GM12878 (cell line): Measurements from ENCODE around the gene RAI14. TPM values are rescaled to one million over a fixed set of nuclear protein-coding genes. Genes with fewer than 3 reads are reported as not detected.

Source experiments
- ATAC-seq: fragments of 200-7000 bp; cut with Tn5 transposase; 3 replicates; pipeline ENCODE4 v1.9.1; 2020; ENCODE audit warnings: mild to moderate bottlenecking, moderate library complexity
- BruUV-seq: library from RNA; stranded (reverse); fragments of 400-500 nt; replicated peaks from 2 replicates; lab custom pipeline; 2021; lab: Mats Ljungman, UMichigan
- CTCF ChIA-PET: fragments of 300-600 bp; sonication (Branson Sonifier 250); formaldehyde crosslinking; extraction: SDS; loops from one replicate; lab custom pipeline; 2021; ENCODE audit warnings: inconsistent platforms; lab: Yijun Ruan, JAX
- POLR2A ChIA-PET: fragments of 350-600 bp; formaldehyde crosslinking; extraction: SDS; loops from one replicate; lab custom pipeline; 2021; ENCODE audit warnings: inconsistent platforms; lab: Charles Lee
- RAD21 ChIA-PET: fragments of 300-600 bp; sonication (Branson Sonifier 250); formaldehyde crosslinking; loops from one replicate; lab custom pipeline; 2023; ENCODE audit warnings: antibody characterized with exemption; ENCODE audit not compliant: unreplicated experiment; lab: Charles Lee
- SMC1A ChIA-PET: fragments of 300-600 bp; sonication (Branson Sonifier 250); formaldehyde crosslinking; loops from one replicate; lab custom pipeline; 2023; ENCODE audit not compliant: unreplicated experiment, uncharacterized antibody; lab: Charles Lee
- DNase-seq: peaks from one replicate; pipeline ENCODE4 v3.0.0-alpha.2; 2011; ENCODE audit warnings: low read depth, low spot score
- FAIRE-seq: peaks from 3 replicates; lab custom pipeline; 2011; peaks lifted over from hg19 to GRCh38; lab: Jason Lieb, UNC
- H2AFZ ChIP-seq: 2 replicates; pipeline ENCODE4 v1.6.0; 2011; ENCODE audit warnings: low read depth, low read length, control low read depth; ENCODE audit not compliant: control insufficient read depth
- H3K27ac ChIP-seq: 2 replicates; pipeline ENCODE4 v1.5.1; 2011; ENCODE audit warnings: control low read depth; ENCODE audit not compliant: control insufficient read depth, insufficient read depth
- H3K27me3 ChIP-seq, 2 experiments: replicated peaks in 1 of 2; 2 replicates each; pipeline versions ENCODE4 v1.6.0 to v1.6.1; 2011; ENCODE audit warnings: low read length in 1 of 2; ENCODE audit not compliant: control insufficient read depth in 2 of 2, insufficient read depth in 2 of 2
- H3K36me3 ChIP-seq, 2 experiments: 2 replicates each; pipeline ENCODE4 v1.5.1; 2011; ENCODE audit warnings: low read length in 1 of 2; ENCODE audit not compliant: control insufficient read depth in 2 of 2, insufficient read depth in 2 of 2
- H3K4me1 ChIP-seq: 2 replicates; pipeline ENCODE4 v1.6.1; 2011; ENCODE audit warnings: mild to moderate bottlenecking, low read length, moderate library complexity, mixed read lengths; ENCODE audit not compliant: control insufficient read depth, insufficient read depth
- H3K4me2 ChIP-seq: 2 replicates; pipeline ENCODE4 v1.6.0; 2011; ENCODE audit warnings: control low read depth; ENCODE audit not compliant: control insufficient read depth, insufficient read depth
- H3K4me3 ChIP-seq: fragments of 200-600 bp; sonication (generic); 2 replicates; pipeline ENCODE4 v1.5.1; 2016
- H3K79me2 ChIP-seq: 2 replicates; pipeline ENCODE4 v1.6.0; 2011; ENCODE audit warnings: low read length; ENCODE audit not compliant: control insufficient read depth, insufficient read depth
- H3K9ac ChIP-seq: 2 replicates; pipeline ENCODE4 v1.8.0; 2011; ENCODE audit warnings: low read length, control low read depth, mixed read lengths; ENCODE audit not compliant: control insufficient read depth, insufficient read depth
- H3K9me3 ChIP-seq: replicated peaks from 3 replicates; pipeline ENCODE4 v1.5.1; 2011; ENCODE audit warnings: mild to moderate bottlenecking, low read length; ENCODE audit not compliant: control insufficient read depth, insufficient read depth
- H4K20me1 ChIP-seq: 2 replicates; pipeline ENCODE4 v1.6.0; 2011; ENCODE audit not compliant: control insufficient read depth, insufficient read depth
- ASH2L ChIP-seq: fragments of 300-600, 200-600 bp; sonication (generic); IDR thresholded peaks from 2 replicates; pipeline ENCODE4 v1.6.1; 2017; ENCODE audit warnings: low read depth, mild to moderate bottlenecking, borderline replicate concordance
- BMI1 ChIP-seq: fragments of 450-650 bp; IDR thresholded peaks from 2 replicates; pipeline ENCODE4 v1.6.1; 2016; ENCODE audit warnings: mild to moderate bottlenecking, moderate library complexity, borderline replicate concordance
- DPF2 ChIP-seq: fragments of 450-650 bp; IDR thresholded peaks from 2 replicates; pipeline ENCODE4 v1.6.1; 2017; ENCODE audit warnings: mild to moderate bottlenecking
- GABPA ChIP-seq: IDR thresholded peaks from 2 replicates; pipeline ENCODE4 v1.6.1; 2014; ENCODE audit warnings: antibody characterized with exemption, low read depth, mild to moderate bottlenecking, inconsistent platforms
- HDAC2 ChIP-seq: fragments of 200-600 bp; sonication (generic); IDR thresholded peaks from 2 replicates; pipeline ENCODE4 v1.6.1; 2017
- IKZF2 ChIP-seq, 2 experiments: fragments of 450-650 bp; IDR thresholded peaks; 2 replicates each; pipeline ENCODE4 v1.6.1; 2017; ENCODE audit warnings: mild to moderate bottlenecking in 2 of 2, moderate library complexity in 2 of 2
- PKNOX1 ChIP-seq: fragments of 450-650 bp; IDR thresholded peaks from 2 replicates; pipeline ENCODE4 v1.6.1; 2016; ENCODE audit warnings: mild to moderate bottlenecking
- POLR2AphosphoS5 ChIP-seq: IDR thresholded peaks from 2 replicates; pipeline ENCODE4 v1.6.1; 2011; ENCODE audit warnings: mild to moderate bottlenecking, low read length, inconsistent platforms
- TCF3 ChIP-seq: IDR thresholded peaks from 2 replicates; pipeline ENCODE4 v1.6.1; 2012; ENCODE audit warnings: low read depth, mild to moderate bottlenecking, low read length, borderline replicate concordance; ENCODE audit not compliant: insufficient read depth
- ZNF217 ChIP-seq: fragments of 450-650 bp; IDR thresholded peaks from 2 replicates; pipeline ENCODE4 v1.6.1; 2017; ENCODE audit warnings: antibody characterized with exemption, mild to moderate bottlenecking
- ZNF24 ChIP-seq: fragments of 450-650 bp; IDR thresholded peaks from 2 replicates; pipeline ENCODE4 v1.6.1; 2017; ENCODE audit warnings: antibody characterized with exemption, mild to moderate bottlenecking
- in situ Hi-C: fragments of 300-500 bp; cut with MboI; formaldehyde crosslinking; loops from 9 replicates; pipeline ENCODE4 v1.14.3; 2018; ENCODE audit warnings: mixed read lengths
- intact Hi-C: fragments of 100-400 bp; cut with micrococcal nuclease; formaldehyde crosslinking; loops from one replicate; pipeline ENCODE4 v1.14.2; 2022; ENCODE audit not compliant: unreplicated experiment
- polyA plus RNA-seq, 11 experiments: library from polyadenylated mRNA; depleted of rRNA in 4 of 11; unstranded in 6 of 11; stranded (reverse) in 5 of 11; fragments of >200 nt; fragmentation: Nextera tagmentation in 4 of 11; fragmentation: Illumina TruSeq in 1 of 11; extraction: Ambion mirVana in 4 of 11; extraction: Trizol in 1 of 11; gene quantifications; 1 replicate in 1 of 11; 2 replicates in 10 of 11; pipeline versions ENCODE4 v1.2.1 to v1.2.3, GENCODE V29; 2011 to 2016; ENCODE audit warnings: inconsistent platforms in 2 of 11, missing spikeins in 2 of 11, low read depth in 1 of 11
- total RNA-seq, 4 experiments: library from RNA; depleted of rRNA in 3 of 4; stranded (reverse); fragments of >200 nt in 3 of 4; fragmentation: Illumina TruSeq in 1 of 4; extraction: Trizol in 1 of 4; gene quantifications; 2 replicates each; pipeline versions ENCODE4 v1.2.1 to v1.2.3, GENCODE V29; 2013 to 2021
- TF ChIP-seq, protein P1 (sequence below): fragments of 450-650 bp; IDR thresholded peaks from 2 replicates; pipeline ENCODE4 v1.6.1; 2017; ENCODE audit warnings: mild to moderate bottlenecking, moderate library complexity
- TF ChIP-seq, protein P2 (sequence below): fragments of 450-650 bp; IDR thresholded peaks from 2 replicates; pipeline ENCODE4 v1.6.1; 2017; ENCODE audit warnings: mild to moderate bottlenecking

The RAI14 gene
- total and polyA plus RNA-seq, 10 of the 15 experiments (the other 5 are each of a cell fraction or from before 2014, with no cell fraction given) = 0.18 to 4.6 (median 1.9) TPM

DNA sequence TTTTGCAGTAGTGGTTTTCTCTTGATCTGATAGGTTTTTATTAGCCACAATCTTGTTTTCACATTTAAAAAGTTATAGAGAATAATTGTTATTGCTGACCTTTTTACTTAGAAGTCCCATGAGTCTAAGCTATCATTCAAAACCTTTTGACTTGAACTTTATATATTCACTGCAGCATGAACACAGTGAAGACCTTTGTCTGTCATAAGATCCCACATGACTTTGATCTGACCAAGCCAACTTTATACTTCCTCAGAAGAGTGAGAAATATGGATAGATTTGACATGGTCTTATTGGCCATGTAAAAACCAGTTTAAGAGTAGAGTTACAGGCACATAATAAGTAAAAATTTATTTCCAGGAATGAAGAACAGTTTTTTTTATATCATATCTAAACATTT, 225.1 kb downstream of the RAI14 start:
- BruUV-seq = no TSS peak
- no peaks in the 10 kb centered on the region for H4K20me1 ChIP-seq
- DNase-seq (no peak), FAIRE-seq (no peak), ATAC-seq (no peak)
- no peak overlapping the region for H3K9ac ChIP-seq
- CTCF ChIA-PET = no interaction called here
- POLR2A ChIA-PET = no interaction called here
- H3K27ac ChIP-seq = no peak overlapping the region
- H3K27me3 ChIP-seq = no peaks in the 10 kb centered on the region
- no peaks in the 10 kb centered on the region for H3K4me1 ChIP-seq
- SMC1A ChIA-PET = interaction anchor here (0.8 kb wide), 1 partner anchor 17 kb away, joined by 5 read pairs; no protein-coding TSS in a partner anchor
- RAD21 ChIA-PET = no interaction called here
- no peaks in the 10 kb centered on the region for H3K79me2 ChIP-seq
- intact Hi-C loops (no loop called here), in situ Hi-C loops (no loop called here)
- no peak overlapping the region for H2AFZ ChIP-seq
- TF ChIP-seq TCF3 (no peak), BMI1 (no peak), POLR2AphosphoS5 (no peak), DPF2 (no peak), ASH2L (no peak), ZNF217 (no peak), HDAC2 (no peak), IKZF2 (IDR thresholded peaks at IDR 0.05) (no peak), PKNOX1 (no peak), GABPA (no peak), ZNF24 (no peak)
- TF ChIP-seq, protein P1, sequence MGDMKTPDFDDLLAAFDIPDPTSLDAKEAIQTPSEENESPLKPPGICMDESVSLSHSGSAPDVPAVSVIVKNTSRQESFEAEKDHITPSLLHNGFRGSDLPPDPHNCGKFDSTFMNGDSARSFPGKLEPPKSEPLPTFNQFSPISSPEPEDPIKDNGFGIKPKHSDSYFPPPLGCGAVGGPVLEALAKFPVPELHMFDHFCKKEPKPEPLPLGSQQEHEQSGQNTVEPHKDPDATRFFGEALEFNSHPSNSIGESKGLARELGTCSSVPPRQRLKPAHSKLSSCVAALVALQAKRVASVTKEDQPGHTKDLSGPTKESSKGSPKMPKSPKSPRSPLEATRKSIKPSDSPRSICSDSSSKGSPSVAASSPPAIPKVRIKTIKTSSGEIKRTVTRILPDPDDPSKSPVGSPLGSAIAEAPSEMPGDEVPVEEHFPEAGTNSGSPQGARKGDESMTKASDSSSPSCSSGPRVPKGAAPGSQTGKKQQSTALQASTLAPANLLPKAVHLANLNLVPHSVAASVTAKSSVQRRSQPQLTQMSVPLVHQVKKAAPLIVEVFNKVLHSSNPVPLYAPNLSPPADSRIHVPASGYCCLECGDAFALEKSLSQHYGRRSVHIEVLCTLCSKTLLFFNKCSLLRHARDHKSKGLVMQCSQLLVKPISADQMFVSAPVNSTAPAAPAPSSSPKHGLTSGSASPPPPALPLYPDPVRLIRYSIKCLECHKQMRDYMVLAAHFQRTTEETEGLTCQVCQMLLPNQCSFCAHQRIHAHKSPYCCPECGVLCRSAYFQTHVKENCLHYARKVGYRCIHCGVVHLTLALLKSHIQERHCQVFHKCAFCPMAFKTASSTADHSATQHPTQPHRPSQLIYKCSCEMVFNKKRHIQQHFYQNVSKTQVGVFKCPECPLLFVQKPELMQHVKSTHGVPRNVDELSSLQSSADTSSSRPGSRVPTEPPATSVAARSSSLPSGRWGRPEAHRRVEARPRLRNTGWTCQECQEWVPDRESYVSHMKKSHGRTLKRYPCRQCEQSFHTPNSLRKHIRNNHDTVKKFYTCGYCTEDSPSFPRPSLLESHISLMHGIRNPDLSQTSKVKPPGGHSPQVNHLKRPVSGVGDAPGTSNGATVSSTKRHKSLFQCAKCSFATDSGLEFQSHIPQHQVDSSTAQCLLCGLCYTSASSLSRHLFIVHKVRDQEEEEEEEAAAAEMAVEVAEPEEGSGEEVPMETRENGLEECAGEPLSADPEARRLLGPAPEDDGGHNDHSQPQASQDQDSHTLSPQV = no peak
- TF ChIP-seq, protein P2, sequence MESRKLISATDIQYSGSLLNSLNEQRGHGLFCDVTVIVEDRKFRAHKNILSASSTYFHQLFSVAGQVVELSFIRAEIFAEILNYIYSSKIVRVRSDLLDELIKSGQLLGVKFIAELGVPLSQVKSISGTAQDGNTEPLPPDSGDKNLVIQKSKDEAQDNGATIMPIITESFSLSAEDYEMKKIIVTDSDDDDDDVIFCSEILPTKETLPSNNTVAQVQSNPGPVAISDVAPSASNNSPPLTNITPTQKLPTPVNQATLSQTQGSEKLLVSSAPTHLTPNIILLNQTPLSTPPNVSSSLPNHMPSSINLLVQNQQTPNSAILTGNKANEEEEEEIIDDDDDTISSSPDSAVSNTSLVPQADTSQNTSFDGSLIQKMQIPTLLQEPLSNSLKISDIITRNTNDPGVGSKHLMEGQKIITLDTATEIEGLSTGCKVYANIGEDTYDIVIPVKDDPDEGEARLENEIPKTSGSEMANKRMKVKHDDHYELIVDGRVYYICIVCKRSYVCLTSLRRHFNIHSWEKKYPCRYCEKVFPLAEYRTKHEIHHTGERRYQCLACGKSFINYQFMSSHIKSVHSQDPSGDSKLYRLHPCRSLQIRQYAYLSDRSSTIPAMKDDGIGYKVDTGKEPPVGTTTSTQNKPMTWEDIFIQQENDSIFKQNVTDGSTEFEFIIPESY = no peak
- H3K4me3 ChIP-seq = no peak overlapping the region
- H3K4me2 ChIP-seq = no peak overlapping the region
- no peaks in the 10 kb centered on the region for H3K36me3 ChIP-seq
- no peaks in the 10 kb centered on the region for H3K9me3 ChIP-seq
